ENCODE data around the gene KRT33A. TPM values are rescaled to one million over a fixed set of nuclear protein-coding genes. Genes with fewer than 3 reads are reported as not detected.
A peak's percentile ranks its signal among the peaks of the same experiment; 100 is the strongest.
"Not testable (repeated sequence)": the region's sequence is repeated elsewhere in the genome, so short reads cannot be mapped to it uniquely, and the experiment has no call there.

KRT33A gene
- total RNA-seq, 8 experiments from 2014 or later, result not detected

- no peak overlapping the region for H3K27ac ChIP-seq
- H3K4me3 ChIP-seq, result no peak overlapping the region
- WGBS, 10 experiments, result 31 to 100% (median 100%) methylated on average over 1 of the region's 1 CpG; no CpG with 5 or more reads in 3 of the 10 experiments
- H3K4me1 ChIP-seq (replicated peaks in 1 of 2), result no peaks in the 10 kb centered on the region
- in situ Hi-C loops (cut with MboI; ENCODE audit: low pct_unique_long_range_greater_than_20kb in 2 of 9, low sequenced_read_pairs in 9 of 9, unreplicated experiment in 9 of 9), result no loop called here
- no peak for ATAC-seq (replicated peaks in 6 of 8)
Observed at GRCh38 chr17:41383690-41384089, 33.1 kb upstream of the KRT33A start.

- in situ Hi-C loops (cut with MboI; ENCODE audit: low pct_unique_long_range_greater_than_20kb in 2 of 9, low sequenced_read_pairs in 9 of 9, unreplicated experiment in 9 of 9), result no loop called here
- ATAC-seq (replicated peaks in 6 of 8), result peak in 2 of 8 experiments; percentile 64 to 79
- WGBS, 10 experiments, result 0 to 100% (median 100%) methylated on average over 1 of the region's 1 CpG; no CpG with 5 or more reads in 6 of the 10 experiments
Observed at GRCh38 chr17:41382394-41382793, 31.8 kb upstream of the KRT33A start.

DNA sequence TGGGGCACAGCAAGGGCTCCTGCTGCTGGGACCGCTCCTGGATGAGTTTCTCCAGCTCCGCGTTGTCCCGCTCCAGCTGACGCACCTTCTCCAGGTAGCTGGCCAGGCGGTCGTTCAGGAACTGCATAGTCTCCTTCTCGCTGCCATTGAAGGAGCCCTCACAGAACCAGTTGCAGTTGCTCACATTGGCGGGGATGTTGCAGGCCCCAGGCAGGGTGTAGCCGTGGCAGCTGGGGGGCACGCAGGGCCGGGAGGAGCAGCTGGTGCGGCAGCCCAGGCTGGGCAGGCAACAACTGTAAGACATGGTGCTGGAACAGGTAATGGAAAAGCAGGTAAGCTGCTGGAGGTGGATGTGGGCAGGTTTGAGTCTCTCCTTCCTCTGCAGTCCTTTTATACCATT is 31.3 kb upstream of the KRT33A start, which contains the start of gene KRT34:
TSS of gene KRT34 (minus strand) at position 364 of the 400 bp plus-strand sequence. CDS start at position 304, 60 bp downstream.
- in situ Hi-C loops (cut with MboI; ENCODE audit: low pct_unique_long_range_greater_than_20kb in 2 of 9, low sequenced_read_pairs in 9 of 9, unreplicated experiment in 9 of 9); ATAC-seq (replicated peaks in 6 of 8); H3K27ac ChIP-seq; H3K4me1 ChIP-seq (replicated peaks in 1 of 2); H3K4me3 ChIP-seq: not testable (repeated sequence)
- WGBS, 10 experiments, result 83 to 100% (median 92%) methylated on average over 3 to 10 of the region's 13 CpGs; no CpG with 5 or more reads in 6 of the 10 experiments

More at GRCh38 chr17:41382394-41382793, 31.8 kb upstream of the KRT33A start:
- Histone ChIP-seq H3K27ac (no peak overlapping the region), H3K4me3 (no peak overlapping the region), H3K4me1 (replicated peaks in 1 of 2) (no peaks in the 10 kb centered on the region)

DNA sequence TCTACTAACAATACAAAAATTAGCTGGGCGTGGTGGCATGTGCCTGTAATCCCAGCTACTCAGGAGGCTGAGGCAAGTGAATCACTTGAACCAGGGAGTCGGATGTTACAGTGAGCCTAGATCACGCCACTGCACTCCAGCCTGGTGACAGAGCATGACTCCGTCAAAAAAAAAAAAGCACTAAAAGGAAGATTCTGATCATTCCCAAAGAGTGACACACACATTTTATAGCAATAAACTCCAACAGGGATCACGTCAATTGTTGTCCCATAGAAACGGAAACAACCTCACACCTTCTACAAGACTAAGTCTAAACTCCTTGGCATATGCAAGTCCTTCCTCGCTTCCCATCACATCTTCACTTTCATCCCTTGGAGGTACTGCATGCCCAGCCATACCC is 29.5 kb upstream of the KRT33A start:
- peak in 2 of 8 experiments; percentile 55 to 80 for ATAC-seq (replicated peaks in 6 of 8)
- in situ Hi-C loops (cut with MboI; ENCODE audit: low pct_unique_long_range_greater_than_20kb in 2 of 9, low sequenced_read_pairs in 9 of 9, unreplicated experiment in 9 of 9); H3K4me3 ChIP-seq; H3K27ac ChIP-seq; H3K4me1 ChIP-seq (replicated peaks in 1 of 2): not testable (repeated sequence)
- 8 to 91% (median 49%) methylated on average over 1 to 6 of the region's 7 CpGs; no CpG with 5 or more reads in 2 of the 10 experiments for WGBS, 10 experiments

GRCh38 chr17:41377546-41377945 is 26.9 kb upstream of the KRT33A start:
- no peak overlapping the region for H3K4me3 ChIP-seq
- peak in 1 of 8 experiments; percentile 65 for ATAC-seq (replicated peaks in 6 of 8)
- no peak overlapping the region for H3K27ac ChIP-seq
- 0 to 39% (median 13%) methylated on average over 1 to 2 of the region's 2 CpGs; no CpG with 5 or more reads in 2 of the 10 experiments for WGBS, 10 experiments
- no peaks in the 10 kb centered on the region for H3K4me1 ChIP-seq (replicated peaks in 1 of 2)
- in situ Hi-C loops (cut with MboI; ENCODE audit: low pct_unique_long_range_greater_than_20kb in 2 of 9, low sequenced_read_pairs in 9 of 9, unreplicated experiment in 9 of 9), result no loop called here

DNA sequence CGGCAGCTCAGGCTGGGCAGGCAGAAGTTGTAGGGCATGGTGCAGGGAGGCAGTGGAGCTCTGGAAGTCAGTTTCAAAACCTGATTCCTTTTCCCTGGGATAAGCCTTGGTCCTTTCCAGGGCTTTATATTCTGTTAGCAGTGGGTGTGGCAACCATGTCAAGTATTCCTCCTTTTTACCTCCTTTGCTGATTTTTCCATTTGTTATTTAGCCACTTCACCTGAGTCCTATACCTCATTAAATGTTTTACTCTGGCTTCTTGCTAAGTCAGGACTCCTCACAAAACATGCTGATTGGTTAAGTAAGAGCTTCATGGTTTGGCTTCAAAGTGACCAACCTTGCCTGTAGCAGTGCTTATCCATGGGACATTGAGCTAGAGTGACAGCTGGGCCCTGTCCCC is 19.1 kb upstream of the KRT33A start, which contains the start of gene KRT33B:
TSS of gene KRT33B (minus strand) at position 101 of the 400 bp plus-strand sequence. CDS start at position 38, 63 bp downstream.
- in situ Hi-C loops (cut with MboI; ENCODE audit: low pct_unique_long_range_greater_than_20kb in 2 of 9, low sequenced_read_pairs in 9 of 9, unreplicated experiment in 9 of 9), result no loop called here
- WGBS, 10 experiments, result 100% methylated on average over 1 of the region's 1 CpG; no CpG with 5 or more reads in 9 of the 10 experiments
- Histone ChIP-seq H3K4me1 (replicated peaks in 1 of 2) (no peaks in the 10 kb centered on the region), H3K4me3 (no peak within 1 kb of the TSS), H3K27ac (no peak within 1 kb of the TSS)
- ATAC-seq (replicated peaks in 6 of 8), result no peak

DNA sequence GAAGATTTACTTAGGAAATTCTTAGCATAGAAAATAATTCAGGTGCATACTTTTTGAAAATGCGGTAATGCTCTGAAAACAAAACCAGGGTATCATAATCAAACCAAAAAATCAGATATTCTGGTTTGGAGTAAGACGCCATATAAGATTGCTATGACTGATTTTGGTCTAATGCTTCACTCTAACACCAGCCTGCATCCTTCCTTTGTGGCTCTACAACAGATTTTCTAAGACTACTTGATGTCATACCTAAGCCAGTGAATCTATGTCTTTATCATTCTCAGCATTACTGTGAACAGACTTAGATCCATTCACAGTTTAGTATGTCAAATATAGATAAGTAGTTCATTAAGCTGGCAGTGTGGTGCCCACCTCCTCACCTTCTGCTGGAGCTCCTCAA is 18.4 kb upstream of the KRT33A start:
- Histone ChIP-seq H3K4me3 (no peak overlapping the region), H3K4me1 (replicated peaks in 1 of 2) (no peaks in the 10 kb centered on the region), H3K27ac (no peak overlapping the region)
- no peak for ATAC-seq (replicated peaks in 6 of 8)
- 58 to 100% (median 82%) methylated on average over 1 to 2 of the region's 2 CpGs for WGBS, 10 experiments
- in situ Hi-C loops (cut with MboI; ENCODE audit: low pct_unique_long_range_greater_than_20kb in 2 of 9, low sequenced_read_pairs in 9 of 9, unreplicated experiment in 9 of 9), result no loop called here

- Histone ChIP-seq H3K4me3 (no peak overlapping the region), H3K4me1 (replicated peaks in 1 of 2) (no peaks in the 10 kb centered on the region), H3K27ac (no peak overlapping the region)
- in situ Hi-C loops (cut with MboI; ENCODE audit: low pct_unique_long_range_greater_than_20kb in 2 of 9, low sequenced_read_pairs in 9 of 9, unreplicated experiment in 9 of 9), result no loop called here
- ATAC-seq (replicated peaks in 6 of 8), result no peak
- WGBS, 10 experiments, result 0 to 88% (median 83%) methylated on average over 1 to 8 of the region's 10 CpGs; no CpG with 5 or more reads in 1 of the 10 experiments
Observed at GRCh38 chr17:41367426-41368075, 16.9 kb upstream of the KRT33A start.

DNA sequence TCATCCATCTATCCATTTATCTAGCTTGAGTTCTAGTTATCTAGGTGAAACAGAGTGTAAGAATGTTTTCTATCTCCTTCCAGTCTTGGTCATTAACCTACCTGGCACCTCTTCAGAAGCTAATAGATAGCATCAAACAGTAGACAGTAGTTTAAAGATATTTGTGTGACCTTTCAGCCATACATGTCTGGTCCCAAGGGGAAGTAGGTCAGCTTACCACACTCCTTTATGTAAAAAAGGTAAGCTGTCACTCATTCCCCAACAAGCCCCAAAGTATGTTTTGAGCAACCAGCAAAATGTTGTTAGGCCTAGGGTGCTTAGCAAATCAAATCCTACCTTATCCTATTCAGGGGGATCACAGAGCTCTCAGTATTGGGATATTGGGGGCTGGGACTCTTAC is 15.4 kb upstream of the KRT33A start:
- in situ Hi-C loops (cut with MboI; ENCODE audit: low pct_unique_long_range_greater_than_20kb in 2 of 9, low sequenced_read_pairs in 9 of 9, unreplicated experiment in 9 of 9), result no loop called here
- no peak for ATAC-seq (replicated peaks in 6 of 8)

GRCh38 chr17:41363881-41364280 is 13.3 kb upstream of the KRT33A start:
- Histone ChIP-seq H3K4me3 (no peak overlapping the region), H3K27ac (no peak overlapping the region), H3K4me1 (replicated peaks in 1 of 2) (no peaks in the 10 kb centered on the region)
- no peak for ATAC-seq (replicated peaks in 6 of 8)
- in situ Hi-C loops (cut with MboI; ENCODE audit: low pct_unique_long_range_greater_than_20kb in 2 of 9, low sequenced_read_pairs in 9 of 9, unreplicated experiment in 9 of 9), result no loop called here
- WGBS, 10 experiments, result 0 to 80% (median 14%) methylated on average over 1 of the region's 2 CpGs; no CpG with 5 or more reads in 5 of the 10 experiments

More for the DNA sequence above, 15.4 kb upstream of the KRT33A start:
- no peak overlapping the region for H3K4me3 ChIP-seq
- no peaks in the 10 kb centered on the region for H3K4me1 ChIP-seq (replicated peaks in 1 of 2)
- H3K27ac ChIP-seq, result no peak overlapping the region

DNA sequence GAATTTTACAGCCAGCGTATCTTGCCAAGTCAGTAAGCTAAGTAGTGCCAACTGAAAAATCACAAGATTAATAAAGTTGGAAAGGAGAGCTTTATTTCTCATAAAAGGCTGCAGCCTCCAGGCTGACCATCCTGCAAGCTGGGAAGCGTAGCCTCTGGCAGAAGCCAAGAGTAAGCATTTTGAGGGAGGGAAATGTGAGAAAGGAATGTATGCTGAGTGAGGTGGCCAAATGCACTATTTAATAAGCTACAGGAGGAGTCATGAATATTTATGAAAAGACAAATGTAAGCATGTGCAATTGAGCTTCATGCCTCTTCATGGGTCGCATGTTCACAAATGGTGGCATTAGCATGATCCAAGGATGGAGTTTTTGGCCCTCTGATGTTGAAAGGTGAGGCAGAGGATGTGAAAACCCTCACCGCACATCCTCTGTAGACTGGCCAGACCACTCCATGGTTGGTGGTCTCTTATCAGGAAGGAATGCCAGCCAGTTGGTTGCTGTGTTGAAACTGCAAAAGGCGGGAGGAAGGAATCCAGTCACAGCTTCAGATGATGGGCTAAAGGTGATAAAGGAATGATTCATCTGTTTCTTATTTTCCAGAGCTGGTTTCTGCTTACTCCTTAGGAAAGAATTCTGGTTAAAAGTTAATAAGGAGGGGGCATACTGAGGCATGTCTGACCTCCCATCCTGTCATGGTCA is 9.8 kb upstream of the KRT33A start:
- Histone ChIP-seq H3K27ac (no peak overlapping the region), H3K4me1 (replicated peaks in 1 of 2) (no peaks in the 10 kb centered on the region), H3K4me3 (no peak overlapping the region)
- in situ Hi-C loops (cut with MboI; ENCODE audit: low pct_unique_long_range_greater_than_20kb in 2 of 9, low sequenced_read_pairs in 9 of 9, unreplicated experiment in 9 of 9), result no loop called here
- 40 to 100% (median 75%) methylated on average over 1 to 5 of the region's 5 CpGs; no CpG with 5 or more reads in 1 of the 10 experiments for WGBS, 10 experiments
- peak in 1 of 8 experiments; percentile 53 for ATAC-seq (replicated peaks in 6 of 8)

DNA sequence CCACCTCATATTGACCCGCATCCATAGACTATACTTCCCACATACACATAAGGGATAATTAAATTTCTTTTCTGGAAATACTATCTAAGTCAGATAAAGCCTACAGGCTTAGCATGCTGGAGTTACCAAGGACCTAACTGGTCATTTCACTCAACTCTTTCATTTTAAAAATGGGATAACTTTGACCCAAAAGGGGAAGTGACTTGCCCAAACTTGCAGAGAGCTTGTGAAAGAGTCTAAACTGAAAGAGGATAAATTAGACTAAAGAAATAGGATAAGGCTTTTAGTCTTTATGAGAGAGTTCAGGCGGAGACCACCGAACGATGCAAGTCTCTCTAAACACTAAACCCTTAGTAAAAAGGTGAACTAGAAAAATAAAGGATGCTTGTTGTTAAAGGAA is 3.9 kb upstream of the KRT33A start:
- Histone ChIP-seq H3K4me3 (no peak overlapping the region), H3K4me1 (replicated peaks in 1 of 2) (no peaks in the 10 kb centered on the region), H3K27ac (no peak overlapping the region)
- ATAC-seq (replicated peaks in 6 of 8), result no peak
- in situ Hi-C loops (cut with MboI; ENCODE audit: low pct_unique_long_range_greater_than_20kb in 2 of 9, low sequenced_read_pairs in 9 of 9, unreplicated experiment in 9 of 9), result no loop called here
- WGBS, 10 experiments, result 75 to 100% (median 94%) methylated on average over 3 to 4 of the region's 4 CpGs

DNA sequence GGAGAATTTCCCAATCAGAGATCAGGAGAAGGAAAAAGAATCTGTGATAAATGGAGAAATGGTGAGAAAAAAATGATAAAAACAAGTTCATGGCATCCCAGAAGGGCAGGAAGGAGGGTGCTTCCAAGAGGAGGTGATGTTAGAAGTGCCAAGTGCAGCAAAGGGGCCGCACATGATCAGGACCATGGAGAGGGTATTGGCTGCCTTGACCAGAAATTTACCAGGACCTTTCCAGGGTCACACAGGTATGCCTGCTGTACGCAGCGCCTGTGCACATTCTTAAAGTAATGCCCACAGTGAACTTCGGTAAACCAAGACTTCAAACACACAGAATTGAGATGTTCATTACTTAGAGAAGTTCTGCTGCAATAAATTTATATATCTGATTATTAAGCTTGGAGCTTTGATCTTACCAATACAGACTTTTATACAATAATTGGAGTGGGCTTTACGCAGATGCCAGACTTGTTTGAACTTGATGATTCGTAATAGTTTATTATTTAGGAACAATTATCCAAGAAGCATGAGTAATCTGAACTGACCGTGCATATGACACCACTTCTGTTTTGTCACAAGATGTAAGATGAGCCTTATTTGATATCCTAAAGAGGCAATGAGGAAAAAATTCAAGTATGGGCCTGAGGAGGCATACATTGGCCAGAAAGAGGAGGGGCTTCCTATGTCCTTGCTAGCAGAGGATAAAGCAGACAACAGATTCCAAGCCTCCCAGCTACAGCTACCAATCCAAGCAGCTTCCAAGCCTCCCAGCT is 2.2 kb upstream of the KRT33A start:
- no peak overlapping the region for H3K27ac ChIP-seq
- H3K4me1 ChIP-seq (replicated peaks in 1 of 2), result no peaks in the 10 kb centered on the region
- no peak for ATAC-seq (replicated peaks in 6 of 8)
- no peak overlapping the region for H3K4me3 ChIP-seq
- 6 to 87% (median 66%) methylated on average over 1 to 7 of the region's 7 CpGs for WGBS, 10 experiments
- in situ Hi-C loops (cut with MboI; ENCODE audit: low pct_unique_long_range_greater_than_20kb in 2 of 9, low sequenced_read_pairs in 9 of 9, unreplicated experiment in 9 of 9), result no loop called here

Data from motor neuron (in vitro differentiated cells).